CD4-positive, alpha-beta T cell (primary cell): ENCODE measurements around the gene CDKN1A. TPM values are rescaled to one million over a fixed set of nuclear protein-coding genes. Genes with fewer than 3 reads are reported as not detected.
"Not testable (repeated sequence)": the region's sequence is repeated elsewhere in the genome, so short reads cannot be mapped to it uniquely, and the experiment has no call there.

Source experiments
- ATAC-seq: fragments of 200-7000 bp; cut with Tn5 transposase; one replicate; pipeline ENCODE4 v1.10.0; 2022; ENCODE audit warnings: mild to moderate bottlenecking; ENCODE audit not compliant: poor library complexity
- CTCF ChIA-PET: fragments of 350-600 bp; sonication (Branson Sonifier 250); formaldehyde crosslinking; loops from one replicate; lab custom pipeline; 2021; ENCODE audit warnings: antibody characterized with exemption, inconsistent platforms; lab: Charles Lee
- POLR2A ChIA-PET: fragments of 350-600 bp; sonication (Branson Sonifier 250); formaldehyde crosslinking; loops from one replicate; lab custom pipeline; 2021; ENCODE audit warnings: antibody characterized with exemption, inconsistent platforms; lab: Charles Lee
- DNase-seq, 14 experiments: peaks; one replicate each; pipeline ENCODE4 v3.0.0-alpha.2; 2013 to 2020; ENCODE audit warnings: mixed read lengths in 2 of 14
- H3K27ac ChIP-seq, 2 donors: one replicate each; pipeline versions ENCODE4 v1.5.1 to v1.7.0; 2013; ENCODE audit warnings: low read length in 2 of 2, low read depth in 1 of 2, mild to moderate bottlenecking in 1 of 2
- H3K27me3 ChIP-seq, 2 experiments: 1 replicate in 1 of 2; 2 replicates in 1 of 2; pipeline versions ENCODE4 v1.6.1 to v1.7.0; 2013; ENCODE audit warnings: low read length in 2 of 2, control low read depth in 1 of 2, mild to moderate bottlenecking in 1 of 2, moderate library complexity in 1 of 2; ENCODE audit not compliant: insufficient read depth in 2 of 2, control insufficient read depth in 1 of 2
- H3K36me3 ChIP-seq: one replicate; pipeline ENCODE4 v1.6.1; 2013; ENCODE audit warnings: low read length, control low read depth; ENCODE audit not compliant: insufficient read depth
- H3K4me1 ChIP-seq: one replicate; pipeline ENCODE4 v1.6.1; 2013; ENCODE audit warnings: low read length, control low read depth; ENCODE audit not compliant: insufficient read depth
- H3K4me3 ChIP-seq: one replicate; pipeline ENCODE4 v1.5.1; 2013; ENCODE audit warnings: mild to moderate bottlenecking, low read length, moderate library complexity
- H3K9me3 ChIP-seq, 2 experiments: 1 replicate in 1 of 2; 2 replicates in 1 of 2; pipeline versions ENCODE4 v1.6.1 to v1.7.0; 2013; ENCODE audit warnings: low read length in 2 of 2, mild to moderate bottlenecking in 2 of 2, control low read depth in 1 of 2, moderate library complexity in 1 of 2; ENCODE audit not compliant: control insufficient read depth in 1 of 2, insufficient read depth in 1 of 2
- H3K27ac Mint-ChIP-seq: one replicate; pipeline ENCODE4 v1.8.0; 2020; ENCODE audit warnings: mixed read lengths
- H3K27me3 Mint-ChIP-seq: one replicate; pipeline ENCODE4 v1.8.0; 2021; ENCODE audit warnings: mixed read lengths
- H3K36me3 Mint-ChIP-seq: one replicate; pipeline ENCODE4 v1.8.0; 2021; ENCODE audit warnings: low read depth, mixed read lengths
- H3K4me1 Mint-ChIP-seq: one replicate; pipeline ENCODE4 v1.8.0; 2021; ENCODE audit warnings: low read depth, mixed read lengths
- H3K4me3 Mint-ChIP-seq: one replicate; pipeline ENCODE4 v1.8.0; 2020; ENCODE audit warnings: mild to moderate bottlenecking, mixed read lengths
- H3K9me3 Mint-ChIP-seq: one replicate; pipeline ENCODE4 v1.8.0; 2020; ENCODE audit warnings: mixed read lengths
- intact Hi-C, 2 experiments: fragments of 100-400 bp; cut with DNase I in 1 of 2; cut with micrococcal nuclease in 1 of 2; formaldehyde crosslinking; loops; one replicate each; pipeline versions ENCODE4 v1.15.1 to v1.9.0; 2023 to 2025; cut with DNase I, micrococcal nuclease
- total RNA-seq, 174 experiments: library from RNA in 2 of 174; stranded (reverse) in 2 of 174; gene quantifications; one replicate each; pipeline ENCODE4 v1.2.3 and lab custom pipeline; 2021 to 2026
- TF ChIP-seq, protein P1 (sequence below): fragments of 200-600 bp; IDR thresholded peaks from one replicate; pipeline ENCODE4 v1.8.0; 2022; ENCODE audit warnings: antibody characterized with exemption, mild to moderate bottlenecking

Gene CDKN1A
- total RNA-seq, 2 experiments from 2014 or later: 98.3 to 98.6 TPM

DNA sequence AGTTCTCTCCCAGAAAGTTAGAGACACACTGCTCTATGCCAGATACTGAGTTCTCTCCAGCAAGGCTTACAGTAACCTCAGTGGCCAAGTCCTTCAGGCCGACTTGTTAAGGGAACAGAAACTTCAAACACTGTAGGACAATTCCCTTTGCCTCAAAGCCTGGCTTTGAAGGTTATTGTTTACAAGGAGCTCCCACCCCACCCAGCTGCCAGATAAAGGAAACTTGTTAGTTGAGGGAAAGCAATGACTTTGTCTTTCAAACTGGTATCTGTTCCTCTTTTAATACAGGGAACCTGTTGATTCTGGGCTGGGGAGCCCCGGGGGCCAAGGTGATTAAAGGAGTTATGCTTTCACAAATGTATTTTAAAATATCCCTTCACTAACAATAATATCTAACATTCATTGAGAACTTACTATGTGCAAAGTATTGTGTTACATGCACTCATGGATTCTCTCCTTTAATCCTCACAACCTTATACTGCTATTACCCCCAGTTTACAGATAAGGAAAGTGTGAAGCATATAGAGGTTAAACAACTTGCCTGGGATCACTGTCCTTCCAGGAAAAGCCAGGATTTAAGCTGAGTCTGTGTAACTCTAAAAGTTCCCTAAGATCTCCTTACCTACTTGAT lies 27.6 kb upstream of the CDKN1A start:
- no peak overlapping the region for H3K4me3 Mint-ChIP-seq
- H3K27me3 Mint-ChIP-seq: peaks cover 27% of the 10 kb centered on the region
- intact Hi-C loops: no loop called here
- H3K27me3 ChIP-seq: peaks cover 0 to 12% of the 10 kb centered on the region in 2 experiments
- no peaks in the 10 kb centered on the region for H3K9me3 ChIP-seq
- TF ChIP-seq, protein P1, sequence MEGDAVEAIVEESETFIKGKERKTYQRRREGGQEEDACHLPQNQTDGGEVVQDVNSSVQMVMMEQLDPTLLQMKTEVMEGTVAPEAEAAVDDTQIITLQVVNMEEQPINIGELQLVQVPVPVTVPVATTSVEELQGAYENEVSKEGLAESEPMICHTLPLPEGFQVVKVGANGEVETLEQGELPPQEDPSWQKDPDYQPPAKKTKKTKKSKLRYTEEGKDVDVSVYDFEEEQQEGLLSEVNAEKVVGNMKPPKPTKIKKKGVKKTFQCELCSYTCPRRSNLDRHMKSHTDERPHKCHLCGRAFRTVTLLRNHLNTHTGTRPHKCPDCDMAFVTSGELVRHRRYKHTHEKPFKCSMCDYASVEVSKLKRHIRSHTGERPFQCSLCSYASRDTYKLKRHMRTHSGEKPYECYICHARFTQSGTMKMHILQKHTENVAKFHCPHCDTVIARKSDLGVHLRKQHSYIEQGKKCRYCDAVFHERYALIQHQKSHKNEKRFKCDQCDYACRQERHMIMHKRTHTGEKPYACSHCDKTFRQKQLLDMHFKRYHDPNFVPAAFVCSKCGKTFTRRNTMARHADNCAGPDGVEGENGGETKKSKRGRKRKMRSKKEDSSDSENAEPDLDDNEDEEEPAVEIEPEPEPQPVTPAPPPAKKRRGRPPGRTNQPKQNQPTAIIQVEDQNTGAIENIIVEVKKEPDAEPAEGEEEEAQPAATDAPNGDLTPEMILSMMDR: no peak
- H3K4me1 Mint-ChIP-seq: no peaks in the 10 kb centered on the region
- ChIA-PET POLR2A (no interaction called here), CTCF (no interaction called here)
- no peaks in the 10 kb centered on the region for H3K36me3 Mint-ChIP-seq
- no peaks in the 10 kb centered on the region for H3K4me1 ChIP-seq
- no peak for ATAC-seq
- DNase-seq: peak in 3 of 14 experiments; percentile 11 to 36 (median 34)
- H3K27ac ChIP-seq: no peak overlapping the region
- H3K27ac Mint-ChIP-seq: no peak overlapping the region
- no peak overlapping the region for H3K4me3 ChIP-seq
- H3K9me3 Mint-ChIP-seq: no peaks in the 10 kb centered on the region
- no peaks in the 10 kb centered on the region for H3K36me3 ChIP-seq

- ATAC-seq (no peak), DNase-seq (no peak)
- POLR2A ChIA-PET: no interaction called here
- TF ChIP-seq, protein P1: no peak
- Mint-ChIP-seq H3K36me3 (no peaks in the 10 kb centered on the region), H3K27ac (no peak overlapping the region), H3K27me3 (peaks cover 33% of the 10 kb centered on the region), H3K4me3 (no peak overlapping the region), H3K4me1 (no peaks in the 10 kb centered on the region), H3K9me3 (no peaks in the 10 kb centered on the region)
- Histone ChIP-seq H3K4me3 (no peak overlapping the region), H3K4me1 (no peaks in the 10 kb centered on the region), H3K27ac (no peak overlapping the region), H3K9me3 (no peaks in the 10 kb centered on the region), H3K27me3 (peaks cover 0 to 17% of the 10 kb centered on the region in 2 experiments), H3K36me3 (no peaks in the 10 kb centered on the region)
- intact Hi-C loops: no loop called here
- CTCF ChIA-PET: no interaction called here
Measured at GRCh38 chr6:36651659-36652379, 26.7 kb upstream of the CDKN1A start.

- H3K4me1 ChIP-seq, POLR2A ChIA-PET, H3K4me3 ChIP-seq, H3K27ac ChIP-seq, H3K36me3 Mint-ChIP-seq, intact Hi-C loops, DNase-seq, H3K36me3 ChIP-seq, H3K9me3 ChIP-seq, ATAC-seq, CTCF ChIA-PET, H3K4me1 Mint-ChIP-seq, H3K9me3 Mint-ChIP-seq, H3K27ac Mint-ChIP-seq, H3K4me3 Mint-ChIP-seq: not testable (repeated sequence)
- H3K27me3 ChIP-seq: peaks cover 9 to 24% of the 10 kb centered on the region in 2 experiments
- peaks cover 43% of the 10 kb centered on the region for H3K27me3 Mint-ChIP-seq
Measured at GRCh38 chr6:36654469-36654868, 24.0 kb upstream of the CDKN1A start.
